ENCODE results near the gene PRDX6. TPM values are rescaled to one million over a fixed set of nuclear protein-coding genes. Genes with fewer than 3 reads are reported as not detected.

Gene PRDX6
- 100 to 1,000 TPM; 638 to 760 (median 675) TPM for total RNA-seq
- polyA plus RNA-seq: 756 TPM
- long read RNA-seq, donor 1, transcript PRDX6-203 (4 exons, 859 nt): minor isoform, 9 of 837 reads
- long read RNA-seq, donor 1, transcript PRDX6-201 (5 exons, 1,751 nt): major isoform, 795 of 837 reads
- long read RNA-seq, donor 1, partial matches to known transcripts: 9 of 837 reads
- long read RNA-seq, donor 1, other reads (novel, unspliced or antisense): 22 of 837 reads
- long read RNA-seq, donor 2, transcript PRDX6-201 (5 exons, 1,751 nt): major isoform, 516 of 545 reads
- long read RNA-seq, donor 2, transcript PRDX6-203 (4 exons, 859 nt): minor isoform, 8 of 545 reads
- long read RNA-seq, donor 2, partial matches to known transcripts: 7 of 545 reads
- long read RNA-seq, donor 2, other reads (novel, unspliced or antisense): 14 of 545 reads
- long read RNA-seq, donor 3, transcript PRDX6-201 (5 exons, 1,751 nt): major isoform, 1,708 of 1,842 reads
- long read RNA-seq, donor 3, transcript PRDX6-203 (4 exons, 859 nt): minor isoform, 24 of 1,842 reads
- long read RNA-seq, donor 3, partial matches to known transcripts: 22 of 1,842 reads
- long read RNA-seq, donor 3, other reads (novel, unspliced or antisense): 86 of 1,842 reads
- long read RNA-seq, donor 4, transcript PRDX6-201 (5 exons, 1,751 nt): major isoform, 480 of 506 reads
- long read RNA-seq, donor 4, partial matches to known transcripts: 2 of 506 reads
- long read RNA-seq, donor 4, other reads (novel, unspliced or antisense): 21 of 506 reads

- no peaks in the 10 kb centered on the region for H3K27me3 ChIP-seq (ENCODE audit: control insufficient read depth, insufficient read depth)
- H3K4me1 ChIP-seq (ENCODE audit: control insufficient read depth, insufficient read depth, low read length): peaks cover 4% of the 10 kb centered on the region
- H3K4me3 ChIP-seq (ENCODE audit: low read length): peak within 1 kb of the TSS; percentile 78
- ATAC-seq (peak; percentile 64 to 67), DNase-seq (peak; percentile 90 to 95 (median 95))
- intact Hi-C loops (cut with DNase I): loop anchor here in 2 of 4 donors (5.0 to 10.0 kb wide), 2 partner anchors 45 to 237 kb away; partner anchors contain the start of gene KLHL20 (in 1 of the 2)
- H3K27ac ChIP-seq (ENCODE audit: low read length): peak within 1 kb of the TSS; percentile 96
- under 1% methylated on average over 69 of the region's 69 CpGs for WGBS
- H3K9me3 ChIP-seq (ENCODE audit: control insufficient read depth, low read length): no peaks in the 10 kb centered on the region
Measured at GRCh38 chr1:173477286-173478093, at the start of gene PRDX6. Gene PRDX6, plus strand, starts transcription at chr1:173477335. Its CDS starts 63 bp downstream, at chr1:173477398.

- Histone ChIP-seq H3K9me3 (ENCODE audit: control insufficient read depth, low read length) (no peaks in the 10 kb centered on the region), H3K4me3 (ENCODE audit: low read length) (peak overlapping the region; percentile 14), H3K27ac (ENCODE audit: low read length) (peak overlapping the region; percentile 92), H3K27me3 (ENCODE audit: control insufficient read depth, insufficient read depth) (no peaks in the 10 kb centered on the region), H3K4me1 (ENCODE audit: control insufficient read depth, insufficient read depth, low read length) (peaks cover 2% of the 10 kb centered on the region)
- 6% methylated on average over 15 of the region's 15 CpGs for WGBS
- ATAC-seq (peak; percentile 99), DNase-seq (peak; percentile 94 to 97 (median 96))
- intact Hi-C loops (cut with DNase I): loop anchor here (5.0 to 10.0 kb wide), 4 partner anchors 48 to 395 kb away; partner anchors contain the start of genes CENPL (in 4 of the 4), DARS2 (in 4 of the 4), PRDX6 (in 2 of the 4) and KLHL20 (in 1 of the 4)
Measured at GRCh38 chr1:173429471-173430402, 47.4 kb upstream of the PRDX6 start.

- DNase-seq: no peak
- intact Hi-C loops (cut with DNase I): loop anchor here in 3 of 4 donors (5.0 to 10.0 kb wide), 3 partner anchors 47 to 394 kb away; partner anchors contain the start of genes CENPL (in 3 of the 3), DARS2 (in 3 of the 3) and PRDX6 (in 2 of the 3)
- ATAC-seq: no peak
- Histone ChIP-seq H3K9me3 (ENCODE audit: control insufficient read depth, low read length) (no peaks in the 10 kb centered on the region), H3K4me3 (ENCODE audit: low read length) (no peak overlapping the region), H3K4me1 (ENCODE audit: control insufficient read depth, insufficient read depth, low read length) (peaks cover 2% of the 10 kb centered on the region), H3K27me3 (ENCODE audit: control insufficient read depth, insufficient read depth) (no peaks in the 10 kb centered on the region), H3K27ac (ENCODE audit: low read length) (peak overlapping the region; percentile 38)
- 3% methylated on average over 2 of the region's 2 CpGs for WGBS
Measured at GRCh38 chr1:173430677-173431303, 46.3 kb upstream of the PRDX6 start.

- WGBS: 33% methylated on average over 6 of the region's 6 CpGs
- Histone ChIP-seq H3K4me1 (ENCODE audit: control insufficient read depth, insufficient read depth, low read length) (peaks cover 2% of the 10 kb centered on the region), H3K27ac (ENCODE audit: low read length) (no peak overlapping the region), H3K27me3 (ENCODE audit: control insufficient read depth, insufficient read depth) (no peaks in the 10 kb centered on the region), H3K4me3 (ENCODE audit: low read length) (no peak overlapping the region), H3K9me3 (ENCODE audit: control insufficient read depth, low read length) (no peaks in the 10 kb centered on the region)
- ATAC-seq: peak; percentile 76 to 81
- intact Hi-C loops (cut with DNase I): loop anchor here in 3 of 4 donors (5.0 to 10.0 kb wide), 3 partner anchors 46 to 393 kb away; partner anchors contain the start of genes CENPL (in 3 of the 3), DARS2 (in 3 of the 3) and PRDX6 (in 2 of the 3)
- peak; percentile 89 to 95 (median 92) for DNase-seq
Measured at GRCh38 chr1:173431304-173432045, 45.7 kb upstream of the PRDX6 start.

GRCh38 chr1:173432331-173432730 is 44.8 kb upstream of the PRDX6 start:
- no peaks in the 10 kb centered on the region for H3K9me3 ChIP-seq (ENCODE audit: control insufficient read depth, low read length)
- peaks cover 2% of the 10 kb centered on the region for H3K4me1 ChIP-seq (ENCODE audit: control insufficient read depth, insufficient read depth, low read length)
- intact Hi-C loops (cut with DNase I): loop anchor here in 3 of 4 donors (5.0 to 10.0 kb wide), 3 partner anchors 45 to 392 kb away; partner anchors contain the start of genes CENPL (in 3 of the 3), DARS2 (in 3 of the 3) and PRDX6 (in 2 of the 3)
- H3K27ac ChIP-seq (ENCODE audit: low read length): no peak overlapping the region
- DNase-seq (no peak), ATAC-seq (no peak)
- H3K27me3 ChIP-seq (ENCODE audit: control insufficient read depth, insufficient read depth): no peaks in the 10 kb centered on the region
- no peak overlapping the region for H3K4me3 ChIP-seq (ENCODE audit: low read length)
- 90% methylated on average over 2 of the region's 2 CpGs for WGBS

GRCh38 chr1:173433751-173434326 is 43.3 kb upstream of the PRDX6 start:
- H3K9me3 ChIP-seq (ENCODE audit: control insufficient read depth, low read length): no peaks in the 10 kb centered on the region
- H3K27me3 ChIP-seq (ENCODE audit: control insufficient read depth, insufficient read depth): no peaks in the 10 kb centered on the region
- peaks cover 2% of the 10 kb centered on the region for H3K4me1 ChIP-seq (ENCODE audit: control insufficient read depth, insufficient read depth, low read length)
- H3K27ac ChIP-seq (ENCODE audit: low read length): no peak overlapping the region
- H3K4me3 ChIP-seq (ENCODE audit: low read length): no peak overlapping the region
- 90% methylated on average over 2 of the region's 2 CpGs for WGBS
- intact Hi-C loops (cut with DNase I): loop anchor here in 3 of 4 donors (5.0 to 10.0 kb wide), 3 partner anchors 43 to 391 kb away; partner anchors contain the start of genes CENPL (in 3 of the 3), DARS2 (in 3 of the 3) and PRDX6 (in 2 of the 3)
- DNase-seq: no peak
- ATAC-seq: no peak

- Histone ChIP-seq H3K27ac (ENCODE audit: low read length) (no peak overlapping the region), H3K27me3 (ENCODE audit: control insufficient read depth, insufficient read depth) (no peaks in the 10 kb centered on the region), H3K4me1 (ENCODE audit: control insufficient read depth, insufficient read depth, low read length) (no peaks in the 10 kb centered on the region), H3K9me3 (ENCODE audit: control insufficient read depth, low read length) (no peaks in the 10 kb centered on the region), H3K4me3 (ENCODE audit: low read length) (no peak overlapping the region)
- ATAC-seq (no peak), DNase-seq (no peak)
- 96% methylated on average over 5 of the region's 5 CpGs for whole genome bisulfite sequencing
- intact Hi-C loops (cut with DNase I): loop anchor here in 1 of 4 donors (10.0 kb wide), 1 partner anchor 388 kb away; the partner anchor contains the start of genes CENPL and DARS2
Measured at GRCh38 chr1:173436841-173437428, 40.2 kb upstream of the PRDX6 start.

- Histone ChIP-seq H3K4me3 (ENCODE audit: low read length) (no peak overlapping the region), H3K27me3 (ENCODE audit: control insufficient read depth, insufficient read depth) (no peaks in the 10 kb centered on the region), H3K4me1 (ENCODE audit: control insufficient read depth, insufficient read depth, low read length) (no peaks in the 10 kb centered on the region), H3K9me3 (ENCODE audit: control insufficient read depth, low read length) (no peaks in the 10 kb centered on the region), H3K27ac (ENCODE audit: low read length) (no peak overlapping the region)
- intact Hi-C loops (cut with DNase I): loop anchor here in 1 of 4 donors (10.0 kb wide), 1 partner anchor 386 kb away; the partner anchor contains the start of genes CENPL and DARS2
- no peak for ATAC-seq
- no peak for DNase-seq
- 57% methylated on average over 2 of the region's 2 CpGs for WGBS
Measured at GRCh38 chr1:173438675-173439074, 38.5 kb upstream of the PRDX6 start.

Measured in right cardiac atrium (tissue), 5 donors.